ENCODE results near the gene OR6X1.
"Not testable (repeated sequence)": the region's sequence is repeated elsewhere in the genome, so short reads cannot be mapped to it uniquely, and the experiment has no call there.

OR6X1 gene

DNA sequence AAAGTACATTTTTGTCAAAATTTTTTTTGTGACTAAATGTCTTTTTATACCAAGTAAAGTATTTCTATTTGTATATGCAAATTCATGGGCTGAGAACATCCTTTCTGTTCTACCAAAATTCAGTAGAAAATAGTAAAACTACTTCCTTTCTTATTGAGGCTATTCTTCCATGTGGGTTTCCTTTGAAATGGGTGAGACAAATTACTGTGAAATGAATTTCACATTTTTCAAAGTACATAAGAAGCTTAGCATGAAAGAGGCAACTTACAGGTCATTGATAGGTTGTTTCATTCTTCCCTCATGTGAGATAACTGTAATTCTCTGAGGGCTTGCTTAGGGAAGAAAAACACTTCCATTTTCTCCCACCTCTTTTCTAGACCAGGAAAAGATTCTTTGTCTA lies 1.0 kb upstream of the OR6X1 start:
- DNase-seq (ENCODE audit: low spot score) = no peak

DNA sequence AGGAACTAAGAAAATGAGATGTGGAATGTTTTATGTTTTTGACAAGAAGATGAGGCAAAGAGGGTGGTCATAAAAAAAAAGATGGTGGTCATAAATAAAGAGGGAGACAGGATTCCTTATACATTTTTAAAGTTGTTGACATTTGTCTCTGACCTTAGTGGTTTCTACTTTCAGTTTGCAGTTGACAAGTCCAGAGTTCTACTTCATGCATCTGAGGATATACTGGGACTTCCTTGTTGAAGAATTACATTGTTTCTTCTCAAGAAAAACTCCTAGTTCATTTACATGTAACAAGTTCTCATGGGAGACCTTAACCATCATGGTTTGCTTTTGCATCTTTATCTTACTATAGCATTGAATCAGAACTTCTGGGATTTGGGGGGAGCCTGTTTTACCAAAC lies 1.2 kb downstream of the OR6X1 start:
- no peak for DNase-seq (ENCODE audit: low spot score)

DNA sequence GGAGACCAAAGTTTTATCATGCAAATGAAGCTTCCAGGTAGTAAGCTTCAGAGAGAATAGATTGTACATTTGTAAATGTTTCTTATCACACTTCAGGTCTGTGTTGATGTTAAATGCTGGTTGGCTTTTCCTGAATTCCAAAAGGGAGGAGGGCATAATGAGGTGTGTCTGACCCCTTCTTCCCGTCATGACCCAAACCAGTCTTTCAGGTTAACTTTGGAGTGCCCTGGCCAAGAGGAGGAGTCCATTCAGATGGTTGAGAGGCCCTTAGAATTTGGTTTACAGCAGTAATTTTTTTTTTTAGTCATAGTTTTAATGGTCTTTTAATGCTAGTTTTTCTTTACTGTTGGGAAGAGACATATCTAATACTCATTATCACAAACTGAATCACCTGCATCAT lies 2.5 kb downstream of the OR6X1 start:
- no peak for DNase-seq (ENCODE audit: low spot score)

- DNase-seq (ENCODE audit: low spot score) = not testable (repeated sequence)
Observed at GRCh38 chr11:123748349-123748748, 6.0 kb downstream of the OR6X1 start.

- no peak for DNase-seq (ENCODE audit: low spot score)
Observed at GRCh38 chr11:123745764-123746451, 8.4 kb downstream of the OR6X1 start.

DNA sequence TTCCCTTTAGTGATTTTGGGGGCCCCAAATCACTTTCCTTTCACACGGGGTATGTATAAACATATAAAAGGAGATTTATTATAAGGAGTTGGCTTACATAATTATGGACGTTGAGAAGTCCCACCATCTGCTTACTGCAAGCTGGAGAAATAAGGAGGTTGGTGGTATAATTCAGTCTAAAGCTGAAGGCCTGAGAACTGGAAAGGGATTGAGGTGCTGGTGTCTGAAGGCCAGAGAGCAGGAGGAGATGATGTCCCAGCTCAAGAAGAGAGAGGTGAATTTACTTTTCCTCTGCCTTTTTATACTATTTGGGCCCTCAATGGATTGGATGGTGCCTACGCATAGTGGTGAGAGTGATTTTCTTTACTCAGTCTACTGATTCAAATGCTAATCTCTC lies 11.6 kb downstream of the OR6X1 start:
- peak; percentile 3 for DNase-seq (ENCODE audit: low spot score)

DNA sequence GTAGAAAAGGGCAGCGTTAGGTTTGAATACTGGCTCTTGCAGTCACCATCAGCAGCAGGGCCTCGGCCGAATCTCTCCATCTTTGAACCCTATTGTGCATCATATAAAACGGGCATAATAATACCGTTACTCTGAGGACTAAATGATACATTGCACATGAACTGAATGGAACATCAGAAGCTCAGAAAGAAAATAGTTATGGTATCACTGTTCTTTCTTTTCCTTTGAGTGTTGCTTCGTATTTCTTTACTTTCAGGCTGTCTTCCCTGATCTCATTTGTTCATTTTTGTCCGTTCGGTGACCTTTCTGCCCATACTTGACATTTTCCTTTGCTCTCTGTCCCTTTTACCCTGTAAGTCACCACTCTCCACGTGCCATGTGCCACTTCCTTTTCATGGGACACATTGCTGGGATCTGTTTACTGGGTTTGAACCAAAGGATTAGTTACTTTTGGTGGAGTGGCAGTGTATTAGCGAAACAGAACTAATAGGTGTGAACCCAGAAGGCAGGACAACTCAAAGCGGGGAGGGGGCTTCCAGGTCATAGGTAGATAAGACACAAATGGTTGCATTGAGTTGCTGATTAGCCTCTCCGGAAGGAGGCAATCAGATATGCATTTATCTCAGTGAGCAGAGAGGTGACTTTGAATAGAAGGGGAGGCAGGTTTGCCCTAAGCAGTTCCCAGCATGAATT lies 12.1 kb downstream of the OR6X1 start:
- DNase-seq (ENCODE audit: low spot score) = peak; percentile 13

DNA sequence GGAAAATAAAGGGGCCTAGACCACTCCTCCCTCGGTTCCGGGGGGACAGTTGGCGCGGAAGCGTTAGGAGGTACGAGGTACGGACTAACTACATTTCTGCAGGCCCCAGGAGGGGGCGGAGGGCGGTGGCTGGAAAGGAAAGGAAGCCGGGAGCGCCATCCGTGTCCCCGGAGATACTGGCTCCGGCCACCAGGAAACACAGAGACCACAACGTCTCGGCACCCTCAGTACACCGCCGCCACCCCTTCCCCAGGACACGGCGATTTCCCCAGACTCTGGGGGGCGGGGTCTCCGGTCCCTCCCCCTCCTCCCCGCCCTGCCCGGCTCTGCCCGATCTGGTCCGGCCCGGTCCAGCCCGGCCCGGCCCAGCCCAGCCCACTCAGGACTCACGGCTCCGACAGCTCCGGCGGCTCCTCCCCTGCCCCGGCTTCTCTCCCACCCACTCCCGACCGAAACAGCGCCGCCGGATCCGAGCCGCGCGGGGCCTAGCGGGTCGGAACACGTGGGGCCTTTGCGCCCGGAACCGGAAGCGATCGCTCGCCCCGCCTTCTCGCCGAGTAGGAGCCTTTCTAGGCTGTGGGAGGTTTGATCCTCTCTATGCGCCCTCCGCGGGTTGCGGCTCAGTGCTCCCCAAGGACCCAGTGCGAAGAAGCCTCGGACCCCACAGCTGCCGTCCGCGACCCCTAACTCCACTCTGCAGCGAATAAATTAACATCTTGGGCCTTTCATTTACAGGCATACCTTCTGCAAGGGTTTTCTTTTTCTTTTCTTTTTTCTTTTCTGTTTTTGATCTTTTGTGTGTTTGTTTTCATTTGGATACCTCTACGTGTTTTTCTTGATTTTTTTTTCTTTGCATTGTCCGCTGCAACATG lies 12.9 kb downstream of the OR6X1 start, which contains the start of gene ZNF202:
ZNF202 (minus strand) TSS at position 502 of the 872 bp plus-strand sequence. CDS start 10,772 bp downstream, outside the sequence.
- DNase-seq (ENCODE audit: low spot score) = peak; percentile 85

GRCh38 chr11:123740787-123741158 lies 13.5 kb downstream of the OR6X1 start:
- no peak for DNase-seq (ENCODE audit: low spot score)

DNA sequence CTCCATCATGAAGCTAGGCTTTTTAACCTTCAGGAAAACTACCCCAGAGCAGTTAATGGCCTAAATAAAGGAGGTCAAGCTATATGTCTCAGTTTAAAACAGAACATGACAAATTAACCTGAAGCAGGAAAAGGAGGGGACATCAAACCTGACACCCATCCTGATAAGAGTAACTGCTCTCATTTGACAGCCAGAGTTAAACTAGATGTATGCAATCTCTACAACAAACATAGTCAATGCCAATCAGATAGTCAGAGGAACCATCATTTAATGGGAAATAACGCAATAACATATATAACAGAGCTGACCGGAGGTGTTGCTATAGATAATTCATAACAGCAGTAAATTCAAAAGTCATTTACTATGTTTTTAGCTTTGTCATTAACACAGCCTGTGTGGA lies 15.9 kb downstream of the OR6X1 start:
- DNase-seq (ENCODE audit: low spot score) = no peak

DNA sequence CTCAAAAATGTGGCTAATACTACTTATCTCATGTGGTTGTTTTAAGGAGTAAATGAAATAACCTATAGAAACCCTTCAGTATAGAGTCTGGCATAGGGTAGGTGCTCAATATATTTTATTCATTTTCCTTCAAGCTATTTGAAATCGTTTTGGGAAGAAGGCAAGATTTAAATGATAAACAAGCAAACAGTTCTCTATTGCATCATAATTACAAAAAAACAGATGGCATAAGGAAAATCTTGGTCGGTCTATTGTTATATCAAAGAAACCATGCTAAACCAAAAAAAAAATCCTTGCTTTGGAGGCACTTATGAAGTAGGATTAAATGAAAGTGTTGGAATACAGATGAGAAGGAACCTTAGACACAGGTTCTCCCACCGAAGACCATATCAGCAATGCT lies 17.5 kb downstream of the OR6X1 start:
- no peak for DNase-seq (ENCODE audit: low spot score)

- DNase-seq (ENCODE audit: low spot score) = no peak
Observed at GRCh38 chr11:123729602-123730001, 24.7 kb downstream of the OR6X1 start.

DNA sequence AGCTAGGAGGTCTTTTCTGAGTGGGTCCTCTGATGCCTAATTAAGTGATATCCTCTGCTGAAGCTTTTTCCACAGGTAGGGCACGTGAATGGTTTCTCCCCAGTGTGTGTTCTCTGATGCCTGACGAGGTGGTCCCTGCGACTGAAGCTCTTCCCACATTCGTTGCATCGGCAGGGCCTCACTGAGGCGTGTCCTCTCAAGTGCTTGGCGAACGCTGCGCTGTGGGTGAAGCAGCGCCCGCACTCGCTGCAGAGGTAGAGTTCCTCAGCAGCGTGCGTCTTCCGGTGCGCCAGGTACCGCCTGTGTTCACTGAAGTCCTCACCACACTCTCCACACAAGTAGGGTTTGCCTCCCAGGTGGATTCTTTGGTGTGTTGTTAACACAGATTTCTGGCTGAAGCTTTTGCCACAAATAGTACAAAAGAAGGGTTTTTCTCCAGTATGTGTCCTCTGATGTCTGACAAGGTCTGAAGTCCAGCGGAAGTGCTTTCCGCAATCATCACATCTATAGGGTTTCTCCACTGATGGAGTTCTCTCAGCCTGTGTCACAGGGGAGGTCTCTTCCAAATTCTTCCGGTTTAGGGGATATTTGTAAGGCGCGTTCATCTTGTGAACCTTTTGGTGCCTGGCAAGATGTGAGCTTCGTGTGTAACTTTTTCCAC lies 28.2 kb downstream of the OR6X1 start:
- no peak for DNase-seq (ENCODE audit: low spot score)

- no peak for DNase-seq (ENCODE audit: low spot score)
Observed at GRCh38 chr11:123719452-123719851, 34.9 kb downstream of the OR6X1 start.

DNA sequence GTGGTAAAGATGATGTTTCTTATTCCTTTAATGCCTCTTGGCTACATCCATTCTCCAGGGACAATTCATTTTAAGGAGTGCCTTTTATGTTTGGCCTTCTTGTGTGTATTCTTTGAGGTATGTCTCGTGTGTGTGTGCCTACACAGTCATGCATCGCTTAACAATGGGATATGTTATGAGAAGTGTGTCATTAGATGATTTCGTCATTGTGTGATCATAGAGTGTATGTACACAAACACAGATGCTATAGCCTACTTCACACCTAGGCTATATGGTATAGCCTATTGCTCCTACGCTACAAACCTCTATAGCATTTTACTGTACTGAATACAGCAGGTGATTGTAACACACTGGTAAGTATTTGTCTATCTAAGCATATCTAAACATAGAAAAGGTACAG lies 35.8 kb downstream of the OR6X1 start:
- DNase-seq (ENCODE audit: low spot score) = no peak

GRCh38 chr11:123718063-123718462 lies 36.3 kb downstream of the OR6X1 start:
- DNase-seq (ENCODE audit: low spot score) = no peak

DNA sequence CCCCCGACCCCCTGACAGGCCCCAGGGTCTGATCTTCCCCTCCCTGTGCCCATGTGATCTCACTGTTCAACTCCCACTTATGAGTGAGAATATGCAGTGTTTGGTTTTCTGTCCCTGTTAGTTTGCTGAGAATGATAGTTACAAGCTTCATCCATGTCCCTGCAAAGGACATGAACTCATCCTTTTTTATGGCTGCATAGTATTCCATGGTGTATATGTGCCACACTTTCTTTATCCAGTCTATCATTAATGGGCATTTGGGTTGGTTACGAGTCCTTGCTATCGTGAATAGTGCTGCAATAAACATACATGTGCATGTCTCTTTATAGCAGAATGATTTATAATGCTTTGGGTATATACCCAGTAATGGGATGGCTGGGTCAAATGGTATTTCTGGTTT lies 41.7 kb downstream of the OR6X1 start:
- not testable (repeated sequence) for DNase-seq (ENCODE audit: low spot score)

DNA sequence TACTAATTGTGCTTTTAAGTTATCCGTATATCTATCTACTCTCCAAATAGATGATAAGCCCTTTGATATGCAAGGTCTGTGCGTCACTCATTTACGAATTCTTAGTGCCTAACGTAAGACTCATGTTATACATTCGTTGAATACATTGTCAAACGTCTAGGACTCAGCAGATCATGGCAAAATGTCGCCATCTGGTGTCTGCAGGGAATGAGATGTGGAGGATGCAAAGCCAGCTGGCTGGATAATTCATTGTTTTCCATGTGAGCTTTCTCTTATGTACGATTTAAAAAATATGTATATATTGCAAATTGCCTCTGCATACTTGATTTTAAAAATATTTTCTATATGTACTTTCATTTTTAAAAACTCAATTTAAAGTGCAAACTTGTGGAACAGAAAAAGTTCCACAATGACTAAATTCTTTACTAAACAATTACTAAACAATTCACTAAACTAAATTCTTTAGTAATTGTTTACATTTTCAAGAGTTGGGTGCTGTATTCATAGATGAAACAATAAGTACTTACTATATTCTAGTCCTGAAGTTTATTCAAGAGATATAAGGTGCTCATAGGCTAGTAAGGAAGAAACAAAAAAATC lies 46.6 kb downstream of the OR6X1 start:
- DNase-seq (ENCODE audit: low spot score) = peak; percentile 64

DNA sequence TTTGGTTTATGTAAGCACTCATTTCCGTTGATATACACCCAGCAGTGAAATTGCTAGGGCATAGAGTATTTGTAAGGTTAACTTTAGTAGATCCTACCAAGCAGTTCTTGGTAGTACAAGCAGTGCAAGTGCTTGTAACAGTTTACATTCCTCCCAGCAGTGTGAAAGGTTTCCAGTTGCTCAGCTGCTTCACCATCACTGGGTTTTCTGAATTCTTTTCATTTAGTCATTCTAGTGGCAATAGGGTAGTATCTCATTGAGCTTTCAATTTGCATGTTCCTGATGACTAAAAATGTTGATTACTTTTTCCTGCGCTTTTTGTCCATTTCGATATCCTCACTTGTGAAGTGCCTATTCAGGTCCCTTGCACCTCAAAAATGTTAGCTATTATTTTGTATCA lies 47.1 kb downstream of the OR6X1 start:
- DNase-seq (ENCODE audit: low spot score) = no peak

DNA sequence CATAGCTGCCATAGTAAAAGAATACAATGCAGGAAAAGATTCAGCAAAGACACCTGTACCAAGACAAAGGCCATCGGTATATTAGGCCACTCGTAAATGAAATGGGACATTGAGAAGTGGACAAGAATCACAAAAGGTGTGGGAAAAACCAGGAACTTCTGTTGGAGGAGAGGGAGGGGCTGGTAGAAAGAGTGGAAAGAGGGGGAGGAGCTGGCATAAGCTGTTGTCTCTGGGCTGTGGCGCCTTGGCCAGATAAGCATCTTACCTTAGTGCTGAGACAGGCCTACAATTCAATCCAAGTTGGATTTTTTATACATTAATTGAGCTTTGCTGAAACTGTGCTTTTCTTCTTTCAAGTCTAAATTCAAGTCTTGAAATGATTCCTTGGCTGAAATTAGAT lies 50.0 kb downstream of the OR6X1 start:
- peak; percentile 90 for DNase-seq (ENCODE audit: low spot score)
